Middle frontal gyrus (tissue), 1 donor: ENCODE data around the gene FAM117B.
"Not testable (repeated sequence)": the region's sequence is repeated elsewhere in the genome, so short reads cannot be mapped to it uniquely, and the experiment has no call there.

Experiments used
- DNase-seq: peaks from one replicate; pipeline ENCODE4 v3.0.0-alpha.2; 2015; ENCODE audit warnings: low spot score; ENCODE audit errors: extremely low spot score

Gene FAM117B

DNA sequence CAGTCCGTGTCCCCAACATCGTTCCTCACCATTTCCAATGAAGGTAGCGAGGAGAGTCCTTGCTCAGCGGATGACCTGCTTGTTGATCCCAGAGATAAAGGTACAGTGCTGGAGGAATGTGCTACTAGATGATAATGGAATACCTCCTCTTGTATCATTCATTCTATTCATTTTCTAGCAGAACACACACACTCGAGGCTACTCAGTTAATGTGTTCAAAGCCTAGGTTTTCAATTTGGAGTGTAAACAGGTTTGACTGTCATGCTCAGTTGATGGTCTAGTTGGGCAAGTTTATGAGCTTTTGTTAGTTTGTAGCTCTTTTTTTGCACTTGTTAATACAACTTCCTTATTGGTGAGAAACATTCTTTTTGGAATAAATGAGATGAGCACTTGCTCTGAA lies 122.6 kb downstream of the FAM117B start:
- no peak for DNase-seq

GRCh38 chr2:202758128-202758527 lies 123.4 kb downstream of the FAM117B start:
- DNase-seq: no peak

DNA sequence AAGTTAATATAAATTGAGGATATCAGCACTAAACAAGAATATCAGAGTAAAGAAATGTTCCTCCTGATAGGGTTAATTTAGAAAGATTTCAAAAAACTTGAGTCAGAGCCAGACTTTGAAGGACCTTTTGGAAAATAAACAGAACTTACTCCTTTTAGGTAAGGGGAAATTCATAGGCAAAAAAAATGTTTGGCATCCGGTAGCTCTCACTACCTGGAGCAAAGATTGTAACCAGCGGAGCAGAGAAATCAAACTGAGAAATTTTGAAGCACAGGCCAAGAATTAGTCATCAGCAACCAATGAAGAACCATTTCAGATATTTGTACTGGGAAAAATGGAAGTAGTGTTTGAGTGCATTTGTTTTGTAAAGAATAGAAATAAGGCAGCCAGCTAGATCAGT lies 123.8 kb downstream of the FAM117B start:
- no peak for DNase-seq

DNA sequence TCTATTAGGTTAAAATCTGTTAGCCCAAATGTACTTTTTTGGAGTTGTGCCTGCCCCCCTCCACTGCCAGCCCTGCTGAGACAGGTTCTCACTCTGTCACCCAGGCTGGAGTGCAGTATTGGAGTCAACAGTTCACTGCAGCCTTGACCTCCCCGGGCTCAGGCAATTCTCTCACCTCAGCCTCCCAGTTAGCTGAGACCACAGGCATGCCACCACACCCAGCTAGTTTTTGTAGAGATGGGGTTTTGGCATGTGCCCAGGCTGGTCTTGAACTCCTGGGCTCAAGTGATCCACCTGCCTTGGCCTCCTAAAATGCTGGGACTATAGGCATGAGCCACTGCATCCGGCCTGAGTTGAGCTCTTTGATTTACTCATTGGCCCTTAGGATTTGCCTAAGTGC lies 126.1 kb downstream of the FAM117B start:
- DNase-seq: no peak

GRCh38 chr2:202762556-202762955 lies 127.8 kb downstream of the FAM117B start:
- DNase-seq: no peak

- no peak for DNase-seq
Measured at GRCh38 chr2:202763916-202764315, 129.1 kb downstream of the FAM117B start.

DNA sequence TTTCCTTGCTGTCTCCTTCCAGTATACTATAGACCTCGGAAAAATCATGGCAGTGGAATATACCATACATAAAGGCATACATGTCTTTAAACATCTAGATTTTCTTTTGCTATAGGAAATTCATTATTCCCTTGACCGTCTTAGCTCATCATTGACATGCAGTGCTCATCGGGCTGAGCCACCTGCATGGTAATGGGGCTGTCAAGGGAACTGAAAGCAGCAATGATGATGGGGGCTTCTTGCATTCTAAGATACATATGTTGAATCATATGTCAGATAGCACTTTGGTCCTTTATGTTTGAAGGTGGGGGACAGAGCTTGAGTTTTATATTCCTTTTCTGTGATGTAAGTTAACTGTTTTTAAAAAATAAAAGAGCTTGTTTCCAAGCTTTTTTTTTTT lies 130.2 kb downstream of the FAM117B start:
- DNase-seq: no peak

GRCh38 chr2:202765436-202765835 lies 130.7 kb downstream of the FAM117B start:
- no peak for DNase-seq

GRCh38 chr2:202768273-202768672 lies 133.5 kb downstream of the FAM117B start:
- no peak for DNase-seq

DNA sequence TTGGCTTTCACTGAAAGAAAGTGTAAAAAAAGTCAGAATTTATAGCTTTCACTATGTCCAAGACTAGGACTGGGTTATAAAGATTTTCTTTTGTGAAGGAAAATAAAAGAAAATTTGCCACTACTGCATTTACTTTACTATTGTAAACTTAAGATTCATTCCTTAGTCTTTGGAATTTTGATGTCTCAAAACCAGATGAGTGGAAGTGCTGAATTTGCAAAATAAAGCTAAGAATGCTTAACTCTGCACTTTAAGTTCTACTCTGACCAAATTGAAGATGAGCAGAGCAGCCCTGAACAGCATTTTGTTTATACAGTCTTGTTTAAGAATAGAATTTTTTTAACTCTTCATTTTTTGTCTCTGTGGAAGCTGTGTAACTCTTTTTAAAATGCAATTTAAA lies 134.4 kb downstream of the FAM117B start:
- DNase-seq: no peak

DNA sequence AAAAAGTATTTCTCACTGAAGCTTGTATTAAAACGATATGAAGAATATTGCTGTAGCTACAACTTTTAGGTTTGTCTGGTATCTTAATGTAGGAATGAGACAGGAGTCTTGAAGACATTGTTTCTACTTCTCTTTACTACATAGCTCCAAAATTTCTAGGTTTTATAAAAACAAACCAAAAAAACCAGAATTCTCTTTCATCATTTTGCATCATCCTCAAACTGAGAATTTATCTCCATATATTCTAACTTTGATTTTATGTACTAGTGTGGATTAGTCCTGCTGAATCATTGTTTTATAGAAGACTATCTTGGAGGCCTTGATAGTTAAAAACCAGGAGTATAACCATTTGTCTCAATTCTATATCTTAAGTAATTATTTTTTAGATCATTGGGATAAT lies 136.6 kb downstream of the FAM117B start:
- DNase-seq: no peak

DNA sequence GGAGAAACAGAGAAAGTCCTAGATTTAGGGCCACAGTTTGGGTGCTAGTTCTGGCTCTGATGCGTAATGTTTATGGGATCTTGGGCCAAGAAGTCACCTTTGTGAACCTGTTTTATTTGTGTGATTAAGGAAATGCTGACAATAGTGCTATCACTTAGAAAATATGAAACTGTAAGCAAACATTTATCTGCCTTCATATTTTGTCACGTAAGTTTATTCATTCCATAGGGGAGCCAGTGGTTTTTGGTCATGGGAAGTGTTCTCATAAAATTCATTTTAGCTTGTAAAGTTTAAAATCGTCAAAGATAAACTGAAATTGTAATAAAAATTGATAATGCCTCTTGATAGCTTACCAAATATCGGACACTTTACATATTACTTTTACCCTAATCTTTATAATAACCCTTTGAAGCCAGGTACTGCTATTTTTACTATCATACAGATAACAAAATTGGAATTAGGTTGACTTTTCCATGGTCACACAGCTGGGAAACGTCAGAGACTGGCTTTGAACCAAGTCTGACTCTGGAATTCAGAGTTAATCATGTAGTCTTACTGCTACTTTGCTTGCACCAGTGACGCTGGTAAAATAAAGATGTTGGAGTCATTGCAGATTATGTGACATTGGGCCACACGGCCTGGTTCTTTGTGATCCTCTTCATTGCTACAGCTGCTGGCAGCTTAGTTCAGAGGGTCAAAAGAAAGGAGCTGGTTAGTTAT lies 137.1 kb downstream of the FAM117B start:
- no peak for DNase-seq

- DNase-seq: no peak
Measured at GRCh38 chr2:202773301-202773973, 138.7 kb downstream of the FAM117B start.

GRCh38 chr2:202774104-202774503 lies 139.3 kb downstream of the FAM117B start:
- no peak for DNase-seq

DNA sequence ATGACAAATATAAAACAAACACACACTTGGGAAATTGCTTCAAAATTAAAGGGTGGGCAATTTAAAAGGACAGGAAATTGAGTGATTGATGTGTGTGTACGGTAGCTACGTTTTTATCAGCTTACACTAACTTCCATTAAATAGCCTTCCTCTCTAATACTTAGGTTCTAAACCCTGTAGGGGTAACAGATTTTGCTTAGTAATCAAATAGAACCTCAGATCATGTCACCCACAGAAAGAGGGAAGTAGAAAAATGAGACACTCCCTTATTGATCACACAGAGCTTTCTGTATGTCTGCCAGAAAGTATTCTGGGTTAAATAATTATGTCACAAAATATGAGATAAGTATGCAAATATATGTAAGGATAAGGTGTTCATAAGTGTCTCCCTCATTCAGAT lies 143.4 kb downstream of the FAM117B start:
- no peak for DNase-seq

DNA sequence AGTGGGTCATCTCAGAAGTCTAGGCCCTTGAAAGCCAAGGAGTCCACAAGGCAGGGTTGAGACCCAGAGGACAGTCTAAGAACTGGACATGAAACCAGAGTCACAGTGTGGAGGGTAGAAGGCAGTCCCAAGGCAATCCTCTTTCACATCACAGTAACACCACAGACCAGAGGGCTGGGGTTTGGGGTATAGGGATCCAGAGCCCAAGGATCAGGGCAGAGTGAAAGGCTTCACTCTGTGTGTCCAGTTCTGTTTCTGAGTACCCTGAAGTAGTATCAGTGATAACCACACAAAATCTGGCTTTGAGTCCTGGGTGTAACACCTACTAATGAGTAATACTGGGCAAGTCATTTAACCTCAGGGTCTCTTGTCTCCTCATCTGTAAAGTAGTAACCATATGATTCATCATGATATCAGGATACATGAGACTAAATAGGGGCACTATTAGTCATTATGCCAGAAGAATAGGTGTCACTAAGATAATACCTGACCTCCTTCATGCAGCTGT lies 145.8 kb downstream of the FAM117B start:
- DNase-seq: no peak

- no peak for DNase-seq
Measured at GRCh38 chr2:202782940-202783558, 148.3 kb downstream of the FAM117B start.

DNA sequence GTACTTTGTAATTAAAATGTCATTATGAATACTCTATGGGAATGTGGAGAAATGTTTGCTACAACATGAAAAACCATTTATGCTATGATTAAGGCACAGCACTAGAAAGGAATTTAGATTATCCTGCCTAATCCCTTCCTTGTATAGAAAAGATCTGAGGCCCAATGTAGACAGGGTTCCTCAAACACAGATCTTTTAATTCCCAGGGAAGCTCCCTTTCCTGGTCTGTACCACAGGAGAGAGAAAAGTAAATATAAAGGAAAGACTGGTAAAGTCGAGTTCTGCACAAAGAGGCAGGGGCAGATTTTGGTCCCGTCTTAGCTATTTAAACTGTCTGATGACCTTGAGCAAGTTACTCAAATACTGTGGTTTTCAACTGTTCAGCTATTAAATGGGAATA lies 152.1 kb downstream of the FAM117B start:
- DNase-seq: no peak

DNA sequence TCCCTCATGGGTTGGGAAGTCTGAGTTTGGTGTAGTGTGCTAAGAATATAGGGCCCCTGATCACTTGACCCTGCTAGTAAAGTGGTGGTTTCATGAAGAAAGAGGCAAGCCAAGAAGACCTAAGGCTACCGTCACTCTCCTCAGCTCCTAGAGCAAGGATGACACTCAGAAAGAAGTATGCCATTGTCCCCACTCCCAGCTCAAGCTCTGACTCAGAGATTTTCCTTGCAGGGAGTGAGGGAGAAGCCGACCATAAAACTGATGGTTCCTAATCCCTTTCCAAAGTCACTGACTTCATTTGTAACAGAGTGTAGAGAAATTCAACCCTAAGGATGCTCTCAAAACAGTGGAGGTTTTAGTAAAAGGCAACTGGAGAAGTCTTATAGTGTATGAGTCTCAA lies 155.9 kb downstream of the FAM117B start:
- no peak for DNase-seq

DNA sequence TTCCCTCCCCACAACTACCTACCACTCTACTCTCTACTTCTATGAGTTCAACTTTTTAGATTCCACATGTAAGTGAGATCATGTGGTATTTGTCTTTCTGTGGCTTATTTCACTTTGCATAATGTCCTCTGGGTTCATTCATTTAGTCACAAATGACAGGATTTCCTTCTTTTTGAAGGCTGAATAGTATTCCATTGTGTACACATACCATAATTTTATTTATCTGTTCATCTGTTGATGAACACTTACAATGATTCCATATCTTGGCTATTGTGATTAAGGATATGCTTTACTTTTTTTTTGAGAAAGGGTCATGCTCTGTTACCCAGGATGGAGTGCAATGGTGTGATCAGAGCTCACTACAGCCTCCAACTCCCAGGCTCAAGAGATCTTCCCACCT lies 163.2 kb downstream of the FAM117B start:
- no peak for DNase-seq

DNA sequence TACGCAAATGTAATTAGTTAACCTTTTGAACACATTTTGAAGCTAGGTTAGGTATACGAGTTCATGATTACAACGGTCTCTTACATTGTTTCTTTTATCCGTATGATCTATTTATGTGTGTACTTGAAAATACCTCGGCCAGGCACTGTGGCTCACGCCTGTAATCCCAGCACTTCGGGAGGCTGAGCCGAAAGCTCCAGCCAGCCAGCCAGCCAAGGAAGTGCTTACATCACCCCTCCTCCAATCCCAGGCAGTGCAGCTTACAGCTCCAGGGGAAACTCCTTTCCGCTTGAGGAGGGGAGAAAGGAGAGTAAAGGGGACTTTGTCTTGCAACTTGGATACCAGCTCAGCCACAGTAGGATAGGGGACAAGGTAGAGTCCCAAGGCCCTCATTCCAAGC lies 171.1 kb downstream of the FAM117B start:
- DNase-seq: not testable (repeated sequence)

GRCh38 chr2:202807431-202808138 lies 172.8 kb downstream of the FAM117B start:
- DNase-seq: not testable (repeated sequence)
